ENCODE measurements around the gene ART1.
"Not testable (repeated sequence)": the region's sequence is repeated elsewhere in the genome, so short reads cannot be mapped to it uniquely, and the experiment has no call there.

The ART1 gene, protein sequence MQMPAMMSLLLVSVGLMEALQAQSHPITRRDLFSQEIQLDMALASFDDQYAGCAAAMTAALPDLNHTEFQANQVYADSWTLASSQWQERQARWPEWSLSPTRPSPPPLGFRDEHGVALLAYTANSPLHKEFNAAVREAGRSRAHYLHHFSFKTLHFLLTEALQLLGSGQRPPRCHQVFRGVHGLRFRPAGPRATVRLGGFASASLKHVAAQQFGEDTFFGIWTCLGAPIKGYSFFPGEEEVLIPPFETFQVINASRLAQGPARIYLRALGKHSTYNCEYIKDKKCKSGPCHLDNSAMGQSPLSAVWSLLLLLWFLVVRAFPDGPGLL

GRCh38 chr11:3644817-3645235, at the start of gene ART1:
ART1 (plus strand) TSS chr11:3645128; CDS start chr11:3659214, 14,086 bp downstream.
- no peak for DNase-seq (ENCODE audit: low spot score)

DNA sequence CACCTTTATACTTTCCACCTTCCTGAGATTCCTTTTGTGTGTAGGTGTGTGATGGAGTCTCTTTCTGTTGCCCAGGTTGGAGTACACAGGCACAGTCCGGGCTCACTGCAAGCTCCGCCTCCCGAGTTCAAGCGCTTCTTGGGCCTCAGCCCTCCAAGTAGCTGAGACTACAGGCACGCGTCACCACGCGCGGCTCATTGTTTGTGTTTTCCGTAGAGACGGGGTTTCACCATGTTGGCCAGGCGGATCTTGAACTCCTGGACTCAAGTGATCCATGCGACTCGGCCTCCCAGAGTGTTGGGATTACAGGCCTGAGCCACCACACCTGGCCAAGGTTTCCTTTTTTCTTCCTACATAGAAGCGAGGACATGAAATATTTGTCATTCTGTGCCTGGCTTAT, 47.2 kb upstream of the ART1 start:
- not testable (repeated sequence) for DNase-seq (ENCODE audit: low spot score)

- not testable (repeated sequence) for DNase-seq (ENCODE audit: low spot score)
Observed at GRCh38 chr11:3600201-3600600, 44.7 kb upstream of the ART1 start.

DNA sequence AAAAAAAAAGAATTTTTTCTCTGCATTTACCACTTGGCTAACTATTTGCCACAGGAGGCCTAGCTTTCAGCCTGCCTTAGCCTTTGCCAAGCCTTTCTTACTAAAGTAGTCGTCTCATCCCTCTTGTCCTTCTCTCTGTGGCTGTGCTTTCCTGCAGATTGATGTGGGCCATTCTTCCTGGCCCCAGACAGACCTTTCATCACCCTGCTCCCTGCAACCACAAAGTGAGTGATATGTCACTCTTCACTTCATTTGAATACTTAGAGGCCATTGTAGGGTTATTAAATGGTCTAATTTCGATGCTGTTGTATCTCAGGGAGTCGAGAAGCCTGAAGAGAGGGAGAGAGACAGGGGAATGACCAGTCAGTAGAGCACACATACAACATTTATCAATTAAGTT, 40.8 kb upstream of the ART1 start:
- DNase-seq (ENCODE audit: low spot score): no peak

DNA sequence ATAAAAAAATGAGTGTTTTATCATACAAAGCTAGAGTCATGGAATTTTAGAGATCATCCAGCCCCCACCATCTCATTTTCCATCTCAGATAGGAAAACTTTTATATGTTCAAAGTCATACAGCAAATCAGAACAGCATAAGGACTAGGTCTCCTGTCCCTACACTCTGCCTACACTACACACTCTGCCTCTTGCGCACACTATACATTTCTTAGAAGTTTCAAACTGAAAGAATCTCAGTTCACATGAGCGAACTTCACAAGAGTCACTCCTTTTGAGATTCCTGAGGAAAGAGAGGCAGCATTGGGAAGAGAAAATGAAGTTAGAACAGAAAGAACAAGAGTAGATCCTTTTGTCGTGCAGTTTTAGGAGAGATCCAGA, 39.7 kb upstream of the ART1 start:
- no peak for DNase-seq (ENCODE audit: low spot score)

DNA sequence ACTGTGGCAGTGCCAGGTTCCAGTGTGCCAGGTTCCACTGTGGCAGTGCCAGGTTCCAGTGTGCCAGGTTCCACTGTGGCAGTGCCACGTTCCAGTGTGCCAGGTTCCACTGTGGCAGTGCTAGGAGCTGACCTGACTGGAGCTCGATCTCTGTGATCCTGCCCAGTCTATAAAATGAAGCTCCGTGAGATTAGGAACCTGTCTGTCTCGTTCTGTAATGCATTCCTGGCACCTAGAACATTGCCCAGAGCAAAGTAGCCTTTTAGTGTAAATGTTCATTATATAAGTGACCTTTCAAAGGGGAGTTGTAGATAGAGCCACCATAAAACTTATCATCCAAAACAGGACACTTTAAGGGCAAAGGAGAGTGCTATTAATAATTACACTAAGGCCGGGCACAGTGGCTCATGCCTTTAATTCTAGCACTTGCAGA, 39.1 kb upstream of the ART1 start:
- DNase-seq (ENCODE audit: low spot score): no peak

DNA sequence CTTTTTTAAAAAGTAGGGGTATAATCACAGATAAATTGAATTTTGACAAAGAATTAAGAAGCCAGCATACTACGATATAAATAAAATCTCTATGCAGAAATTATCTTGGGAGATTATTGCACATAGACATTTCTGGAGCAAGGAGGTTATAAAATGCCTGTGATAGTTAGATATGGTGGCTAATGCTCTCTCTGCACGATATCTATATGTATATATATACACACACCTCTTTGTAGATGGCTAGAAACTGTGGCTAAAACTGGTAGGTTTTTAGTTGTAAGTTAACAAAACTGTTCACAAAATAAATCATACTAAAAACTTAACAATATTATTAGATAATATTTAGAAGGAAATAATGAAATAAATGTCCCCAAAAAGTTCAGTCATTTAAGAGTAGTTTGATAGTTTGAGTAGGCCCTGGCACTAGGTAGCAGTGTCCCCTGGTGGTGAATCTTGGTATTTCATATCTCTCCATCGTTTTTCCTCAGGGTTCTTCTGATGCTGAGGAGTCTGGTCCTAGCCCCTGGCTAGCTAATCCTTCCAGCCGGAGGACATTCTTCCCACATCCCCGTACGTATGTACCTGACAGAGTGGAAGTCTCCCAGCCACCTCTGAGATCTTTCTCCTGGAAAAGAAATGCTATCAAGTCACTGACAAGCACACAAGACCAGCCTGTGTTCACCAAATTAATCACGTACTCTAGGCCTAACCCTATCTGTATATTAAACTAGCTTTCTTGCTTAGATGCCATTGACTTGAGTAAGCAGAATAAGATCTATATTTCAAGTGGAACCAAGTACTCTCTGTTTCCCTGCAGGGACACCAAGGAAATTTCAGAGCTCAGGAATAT, 35.3 kb upstream of the ART1 start:
- peak; percentile 64 for DNase-seq (ENCODE audit: low spot score)

DNA sequence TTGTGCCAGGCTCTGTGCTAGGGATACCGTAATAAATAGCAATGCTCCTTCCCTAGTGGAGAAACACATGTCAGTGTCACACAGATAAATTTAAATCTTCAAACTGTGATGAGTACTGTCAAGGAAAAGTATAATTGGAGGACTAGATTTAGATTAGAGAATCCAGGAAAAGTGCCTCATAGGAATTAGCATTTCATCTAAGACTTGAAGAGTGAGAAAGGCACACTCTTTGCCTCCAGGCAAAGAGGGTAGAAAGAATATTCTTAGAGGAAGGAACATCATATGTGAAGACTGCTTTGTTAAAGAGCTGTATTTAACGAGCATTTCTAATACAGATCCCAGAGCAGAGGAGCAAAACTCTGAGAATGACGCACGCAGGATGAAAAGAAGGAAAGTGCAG, 34.1 kb upstream of the ART1 start:
- no peak for DNase-seq (ENCODE audit: low spot score)

GRCh38 chr11:3611976-3612678, 32.8 kb upstream of the ART1 start:
- DNase-seq (ENCODE audit: low spot score): no peak

DNA sequence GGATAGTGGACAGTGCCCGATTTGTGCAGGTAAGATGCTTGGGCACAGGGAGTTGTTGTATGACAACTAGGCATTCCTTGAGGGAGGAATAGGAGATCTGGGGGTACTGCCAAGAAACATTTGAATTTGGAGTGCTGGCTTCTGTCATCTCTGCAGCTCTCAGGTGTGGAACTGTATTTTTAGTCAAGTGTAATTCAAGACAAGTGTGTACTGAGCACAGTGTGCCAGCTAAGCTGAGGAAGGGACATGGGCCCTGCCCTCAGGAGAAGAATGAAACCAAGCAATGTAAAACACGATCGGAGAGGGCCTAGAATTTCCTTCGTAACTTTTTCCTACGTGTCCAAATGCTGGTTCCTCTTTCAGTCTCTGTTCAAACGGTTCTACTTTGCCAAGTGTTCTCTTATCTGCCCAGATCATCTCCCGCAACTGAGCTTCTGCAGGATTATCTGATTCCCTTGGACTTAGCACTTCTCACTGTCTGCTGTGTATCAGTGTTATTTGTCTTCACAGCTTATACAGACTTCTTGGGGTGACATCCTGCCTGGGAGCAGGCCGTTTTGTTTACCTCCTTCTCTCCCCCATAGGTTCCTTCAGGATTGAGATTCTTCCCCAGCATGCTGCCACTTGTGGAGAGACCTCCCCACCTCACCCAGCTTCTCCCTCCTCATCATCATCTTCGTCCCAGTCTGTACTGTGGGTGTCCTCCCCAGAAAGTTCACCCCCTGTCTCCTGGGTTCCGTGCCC, 30.8 kb upstream of the ART1 start:
- DNase-seq (ENCODE audit: low spot score): no peak

DNA sequence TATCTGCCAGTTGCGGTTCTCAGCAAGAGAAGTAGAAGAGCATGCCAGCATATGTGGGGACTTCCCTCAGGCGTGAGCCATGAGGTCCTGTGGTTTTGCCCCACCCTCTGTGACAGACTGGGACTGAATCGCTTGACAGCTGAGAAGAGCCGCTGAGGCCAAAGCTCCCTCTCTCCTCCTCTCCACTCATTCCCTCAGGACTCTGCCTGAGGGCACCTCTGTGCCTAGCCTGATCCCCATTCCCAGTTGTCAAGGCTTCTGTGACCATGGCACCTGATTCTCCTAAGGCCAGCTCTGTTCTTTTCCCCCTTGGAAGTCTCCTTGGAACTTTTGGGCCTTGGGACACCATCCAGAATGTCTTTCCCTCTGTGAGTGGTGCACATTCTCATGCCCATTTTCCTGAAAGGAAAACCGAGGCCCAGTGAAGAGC, 30.2 kb upstream of the ART1 start:
- DNase-seq (ENCODE audit: low spot score): peak; percentile 57

DNA sequence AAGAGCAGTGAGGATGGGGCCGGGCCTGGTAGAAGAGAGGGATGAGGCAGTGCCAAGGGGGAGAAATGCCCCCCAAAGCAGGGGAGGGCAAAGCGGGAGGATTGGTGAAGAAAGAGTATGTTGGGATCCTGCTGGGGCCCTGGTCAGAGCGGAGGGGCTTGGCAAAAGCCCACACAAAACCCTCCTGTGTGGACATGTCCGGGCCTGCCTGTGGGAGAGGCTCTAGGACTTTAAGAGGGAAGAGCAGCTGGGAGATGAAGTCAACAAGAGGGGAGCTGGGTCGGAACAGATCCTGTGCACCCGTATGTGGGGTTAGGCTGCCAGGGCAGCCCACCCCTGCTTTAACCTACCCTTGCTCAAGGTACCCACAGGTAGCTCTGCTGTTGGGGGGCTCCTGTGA, 28.9 kb upstream of the ART1 start:
- DNase-seq (ENCODE audit: low spot score): no peak

- no peak for DNase-seq (ENCODE audit: low spot score)
Observed at GRCh38 chr11:3616721-3617460, 28.0 kb upstream of the ART1 start.

- no peak for DNase-seq (ENCODE audit: low spot score)
Observed at GRCh38 chr11:3617990-3618389, 26.9 kb upstream of the ART1 start.

DNA sequence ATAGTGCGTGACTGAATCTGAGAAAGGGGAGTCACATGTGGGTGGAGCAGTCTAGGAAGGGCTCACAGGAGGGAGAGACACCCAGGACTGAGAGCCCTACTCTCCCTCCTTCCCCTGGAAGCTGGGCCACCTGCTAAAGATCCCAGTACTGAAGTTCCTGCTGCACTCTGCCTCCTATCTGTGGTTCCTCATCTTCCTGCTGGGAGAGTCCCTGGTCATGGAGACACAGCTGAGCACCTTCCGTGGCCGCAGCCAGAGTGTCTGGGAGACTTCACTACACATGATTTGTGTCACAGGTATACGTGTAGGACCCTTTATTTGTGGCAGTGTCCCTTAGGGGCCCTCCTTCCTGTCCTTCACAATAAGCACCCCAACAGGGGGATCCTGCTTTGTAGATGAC, 22.4 kb upstream of the ART1 start:
- no peak for DNase-seq (ENCODE audit: low spot score)

GRCh38 chr11:3623121-3623520, 21.8 kb upstream of the ART1 start:
- DNase-seq (ENCODE audit: low spot score): no peak

DNA sequence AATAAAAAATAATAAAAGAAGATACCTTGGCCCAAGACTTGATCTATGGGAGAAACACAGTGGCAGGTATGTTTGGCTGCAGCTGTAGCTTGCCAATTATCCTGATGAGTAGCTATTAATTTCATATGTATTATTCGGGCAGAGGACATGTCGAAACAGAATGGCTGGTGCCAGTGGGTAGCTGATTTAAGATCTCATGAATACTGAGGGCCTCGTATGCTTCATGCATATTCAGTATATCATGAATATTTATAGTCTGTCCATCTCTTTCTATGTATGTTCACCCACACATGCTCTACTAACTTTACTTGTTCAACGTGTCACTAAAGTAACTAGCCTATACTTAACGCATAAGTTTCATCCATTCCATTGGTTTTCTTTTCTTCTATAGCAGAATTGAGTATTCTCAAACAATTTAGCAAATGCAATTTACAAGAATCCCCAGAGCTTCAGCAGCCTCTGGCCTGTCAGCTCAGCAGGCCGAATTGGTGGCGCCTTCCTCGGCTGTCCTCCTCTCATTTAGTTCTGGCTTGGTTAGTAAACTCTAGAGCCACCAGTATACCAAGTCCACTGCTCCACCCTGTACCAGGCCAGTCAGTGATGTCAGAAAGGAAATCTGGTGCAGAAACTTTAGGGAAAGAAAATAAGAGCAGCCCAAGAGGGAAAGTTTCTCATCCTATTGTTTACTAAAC, 21.0 kb upstream of the ART1 start:
- DNase-seq (ENCODE audit: low spot score): no peak

DNA sequence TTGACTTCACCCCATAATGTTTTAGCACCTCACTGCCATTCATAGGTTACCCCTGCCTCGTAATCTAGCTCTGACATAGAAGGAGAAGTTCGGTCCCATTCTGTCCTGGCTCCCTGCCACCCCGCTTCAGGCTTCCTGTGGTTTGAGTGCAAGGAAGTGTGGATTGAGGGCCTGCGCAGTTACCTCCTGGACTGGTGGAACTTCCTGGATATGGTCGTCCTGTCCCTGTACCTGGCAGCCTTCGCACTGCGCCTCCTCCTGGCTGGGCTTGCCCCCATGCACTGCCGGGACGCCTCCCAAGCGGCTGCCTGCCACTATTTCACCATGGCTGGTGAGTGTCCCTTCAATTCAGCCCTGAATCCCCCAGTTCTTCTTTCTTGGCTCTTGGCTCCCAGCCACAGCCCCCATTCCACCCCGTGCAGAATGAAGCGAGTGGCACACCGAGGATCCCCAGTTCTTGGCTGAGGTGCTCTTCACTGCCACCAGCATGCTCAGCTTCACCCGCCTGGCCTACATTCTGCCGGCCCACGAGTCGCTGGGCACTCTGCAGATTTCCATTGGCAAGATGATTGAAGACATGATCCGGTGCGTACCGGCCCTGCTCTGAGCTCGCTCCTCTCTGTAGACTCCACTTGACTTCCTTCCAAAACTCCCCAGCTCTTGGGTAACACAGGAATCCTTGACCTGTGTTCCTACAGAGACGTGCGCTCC, 18.5 kb upstream of the ART1 start:
- DNase-seq (ENCODE audit: low spot score): no peak

GRCh38 chr11:3627291-3627690, 17.6 kb upstream of the ART1 start:
- peak; percentile 88 for DNase-seq (ENCODE audit: low spot score)

- DNase-seq (ENCODE audit: low spot score): no peak
Observed at GRCh38 chr11:3631331-3631730, 13.6 kb upstream of the ART1 start.
